GM18867 (cell line): Measurements from ENCODE around the gene MERTK.
A peak's percentile ranks its signal among the peaks of the same experiment; 100 is the strongest.

Experiments
- ATAC-seq: cut with Tn5 transposase; IDR thresholded peaks from one replicate; pipeline ENCODE4 v1.9.1; 2021; ENCODE audit warnings: mild to moderate bottlenecking, moderate library complexity; ENCODE audit not compliant: unreplicated experiment

MERTK gene

DNA sequence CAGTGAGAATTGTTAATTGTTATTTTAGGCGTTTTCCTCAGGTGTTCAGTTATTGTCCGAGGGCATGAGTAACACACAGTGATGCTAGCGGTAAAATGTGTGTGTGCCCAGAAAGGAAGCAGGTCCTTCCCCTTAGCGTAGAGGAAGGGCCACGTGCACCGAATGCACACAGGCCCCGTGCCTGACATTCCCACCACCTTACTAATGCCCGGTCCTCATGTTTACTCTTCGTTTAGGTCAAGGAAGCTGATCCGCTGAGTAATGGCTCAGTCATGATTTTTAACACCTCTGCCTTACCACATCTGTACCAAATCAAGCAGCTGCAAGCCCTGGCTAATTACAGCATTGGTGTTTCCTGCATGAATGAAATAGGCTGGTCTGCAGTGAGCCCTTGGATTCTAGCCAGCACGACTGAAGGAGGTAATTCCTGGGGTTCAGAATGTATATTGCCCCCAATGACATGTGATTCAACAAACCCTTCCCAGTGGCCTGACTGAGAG is 76.7 kb downstream of the MERTK start:
- ATAC-seq, result no peak

DNA sequence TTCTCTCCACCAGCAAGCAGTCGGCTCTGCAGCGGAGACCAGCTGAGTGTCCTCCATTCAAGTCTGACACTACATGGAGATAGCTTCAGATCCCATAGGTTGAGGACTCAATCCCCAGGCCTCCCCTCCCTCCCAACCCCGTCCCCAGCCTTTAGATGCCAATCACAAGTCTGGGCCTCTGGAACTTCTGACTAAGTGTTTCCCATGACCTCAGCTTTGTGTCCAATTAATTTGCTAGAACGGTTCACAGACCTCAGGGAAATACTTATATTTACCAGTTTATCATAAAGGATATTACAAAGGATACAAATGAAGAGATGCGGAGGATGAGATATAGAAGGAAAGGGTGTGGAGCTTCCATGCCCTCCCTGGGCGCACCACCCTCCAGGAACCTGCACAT is 77.4 kb downstream of the MERTK start:
- no peak for ATAC-seq

- no peak for ATAC-seq
Observed at GRCh38 chr2:111977240-111977639, 78.8 kb downstream of the MERTK start.

DNA sequence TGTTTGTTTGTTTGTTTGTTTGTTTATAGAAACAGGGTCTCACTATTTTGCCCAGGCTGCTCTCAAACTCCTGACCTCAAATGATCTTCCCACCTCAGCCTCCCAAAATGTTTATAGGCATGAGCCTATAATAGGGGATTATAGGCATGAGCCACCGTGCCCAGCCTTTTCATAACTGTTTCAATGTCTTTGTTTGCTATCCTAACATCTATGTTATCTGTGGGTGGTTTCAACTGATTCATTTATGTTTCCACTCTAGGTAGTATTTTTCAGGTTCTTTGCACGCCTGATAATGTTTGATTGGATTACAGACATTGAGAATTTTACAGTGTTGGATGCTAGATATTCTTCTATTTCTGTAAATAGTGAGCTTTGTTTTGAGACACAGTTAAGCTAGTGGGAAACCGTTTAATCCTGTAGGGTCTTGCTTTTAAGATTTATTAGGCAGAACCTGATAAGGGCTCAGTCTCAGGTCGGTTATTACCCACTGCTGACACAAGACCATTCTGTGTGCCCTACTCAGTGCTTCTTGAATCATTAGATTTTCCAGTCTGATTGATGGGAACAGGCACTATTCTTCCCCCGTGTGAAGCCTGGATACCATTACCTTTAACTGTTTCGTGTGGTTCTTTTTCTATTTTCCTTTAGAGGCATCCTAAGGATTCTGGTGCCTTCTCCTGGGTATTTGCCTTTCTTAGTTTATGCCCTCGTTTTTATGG is 80.2 kb downstream of the MERTK start:
- no peak for ATAC-seq

DNA sequence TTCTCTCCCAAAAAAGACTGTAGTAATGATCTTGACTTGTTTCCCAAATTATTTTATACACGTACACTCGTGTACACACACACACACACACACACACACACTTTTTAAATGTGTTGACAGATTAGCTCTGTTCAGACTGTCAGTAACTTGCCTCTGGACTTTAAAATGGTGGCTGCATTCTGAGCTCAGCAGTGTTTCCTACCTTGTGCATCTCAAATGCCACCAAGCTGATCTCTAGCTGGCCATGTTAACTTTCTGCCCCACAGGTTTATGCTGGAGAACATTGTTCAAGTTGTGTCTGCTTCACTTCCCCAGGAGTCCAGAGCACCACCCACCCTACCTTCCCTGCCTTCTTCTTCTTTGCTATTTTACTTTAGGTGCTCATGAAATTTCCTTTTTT is 83.3 kb downstream of the MERTK start:
- no peak for ATAC-seq

GRCh38 chr2:111982822-111983221 is 84.4 kb downstream of the MERTK start:
- ATAC-seq, result no peak

DNA sequence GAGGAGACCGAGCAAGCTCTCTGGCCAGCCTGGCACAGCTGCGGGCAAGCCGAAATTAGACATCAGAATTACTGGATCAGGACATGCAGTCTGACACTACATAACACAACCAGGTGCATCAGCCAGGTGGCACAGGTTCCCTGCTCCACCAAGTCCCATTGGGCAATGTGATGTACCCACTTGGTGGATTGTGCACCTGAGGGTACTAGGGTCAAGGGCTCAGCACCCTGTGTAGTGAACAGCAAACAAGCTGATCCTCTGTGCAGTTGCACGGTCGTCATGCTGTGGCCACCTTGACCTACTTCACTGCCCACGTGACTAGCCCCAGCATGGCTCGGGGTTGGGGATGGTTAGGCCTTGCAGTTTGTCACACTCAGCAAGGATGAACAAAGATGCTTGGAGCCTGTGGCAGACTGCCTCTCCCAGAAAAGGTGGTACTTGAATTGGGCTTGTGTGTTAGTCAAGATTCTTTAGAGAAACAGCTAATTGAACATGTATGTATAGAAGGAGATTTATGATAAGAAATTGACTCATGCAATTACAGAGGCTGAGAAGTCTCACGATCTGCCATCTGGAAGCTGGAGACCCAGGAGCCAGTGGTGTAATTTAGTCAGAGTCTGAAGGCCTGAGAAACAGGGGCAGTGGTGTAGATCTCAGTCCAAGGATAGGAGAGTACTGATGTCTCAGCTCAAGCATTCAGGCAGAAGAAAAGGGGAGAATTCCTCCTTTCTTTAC is 85.2 kb downstream of the MERTK start:
- no peak for ATAC-seq

DNA sequence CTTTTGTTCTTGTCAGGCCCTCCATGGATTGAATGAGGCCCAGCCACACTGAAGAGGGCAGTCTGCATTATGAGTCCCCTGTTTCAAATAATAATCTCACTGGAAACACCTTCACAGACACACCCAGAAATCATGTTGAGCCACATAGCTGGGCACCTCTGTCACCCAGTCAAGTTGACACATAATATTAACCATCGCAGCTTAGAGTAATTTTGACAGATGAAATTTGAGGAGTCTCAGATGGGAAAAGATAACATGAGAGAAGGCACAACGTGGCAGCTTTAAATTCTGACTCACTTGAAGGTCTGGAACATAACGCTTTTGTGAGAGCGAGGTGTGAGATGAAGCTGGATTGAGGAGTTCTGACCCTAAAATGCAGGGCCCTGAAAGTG is 85.8 kb downstream of the MERTK start:
- no peak for ATAC-seq

DNA sequence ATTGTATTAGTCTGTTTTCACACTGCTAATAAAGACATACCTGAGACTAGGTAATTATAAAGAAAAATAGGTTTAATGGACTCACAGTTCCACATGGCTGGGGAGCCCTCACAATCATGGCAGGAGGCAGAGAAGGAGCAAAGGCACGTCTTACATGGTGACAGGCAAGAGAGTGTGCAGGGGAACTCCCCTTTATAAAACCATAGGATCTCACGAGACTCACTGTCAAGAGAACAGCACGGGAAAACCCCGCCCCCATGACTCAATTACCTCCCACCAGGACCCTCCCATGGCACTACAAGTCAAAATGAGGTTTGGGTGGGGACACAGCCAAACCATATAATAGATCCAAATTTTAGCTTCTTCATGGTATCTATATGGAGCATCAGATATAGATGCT is 87.1 kb downstream of the MERTK start:
- no peak for ATAC-seq

- no peak for ATAC-seq
Observed at GRCh38 chr2:111986116-111986900, 87.9 kb downstream of the MERTK start.

DNA sequence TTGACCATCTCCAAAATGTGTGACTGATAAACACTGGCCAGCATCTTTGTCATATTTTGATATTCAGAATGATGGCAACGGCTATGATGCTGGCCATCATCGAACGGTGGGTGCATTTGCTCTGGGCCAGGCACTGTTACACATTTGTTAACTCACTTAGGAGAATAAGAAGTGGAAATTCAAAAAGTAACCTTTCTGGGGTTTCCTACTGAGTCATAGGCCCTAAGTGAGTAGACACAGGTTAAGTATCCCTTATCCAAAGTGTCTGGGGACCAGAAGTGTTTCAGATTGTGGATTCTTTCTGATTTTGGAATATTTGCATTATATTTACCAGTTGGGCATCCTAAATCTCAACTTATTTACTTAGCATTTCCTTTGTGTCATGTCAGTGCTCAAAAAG is 92.0 kb downstream of the MERTK start:
- ATAC-seq, result no peak

GRCh38 chr2:111990856-111991255 is 92.4 kb downstream of the MERTK start:
- no peak for ATAC-seq

DNA sequence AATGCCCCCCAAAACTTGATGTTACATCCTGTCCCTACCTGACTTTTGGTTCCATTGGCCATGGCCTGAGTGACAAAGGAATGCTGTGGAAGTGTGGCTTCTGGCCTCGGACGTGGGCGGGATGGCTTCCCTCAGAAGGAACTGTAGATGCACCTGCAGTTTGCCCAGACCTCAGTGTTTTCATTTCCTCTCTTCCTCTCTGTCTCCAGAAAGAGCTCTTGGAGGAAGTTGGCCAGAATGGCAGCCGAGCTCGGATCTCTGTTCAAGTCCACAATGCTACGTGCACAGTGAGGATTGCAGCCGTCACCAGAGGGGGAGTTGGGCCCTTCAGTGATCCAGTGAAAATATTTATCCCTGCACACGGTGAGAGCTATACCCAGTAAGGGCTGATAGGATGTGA is 95.6 kb downstream of the MERTK start:
- no peak for ATAC-seq

DNA sequence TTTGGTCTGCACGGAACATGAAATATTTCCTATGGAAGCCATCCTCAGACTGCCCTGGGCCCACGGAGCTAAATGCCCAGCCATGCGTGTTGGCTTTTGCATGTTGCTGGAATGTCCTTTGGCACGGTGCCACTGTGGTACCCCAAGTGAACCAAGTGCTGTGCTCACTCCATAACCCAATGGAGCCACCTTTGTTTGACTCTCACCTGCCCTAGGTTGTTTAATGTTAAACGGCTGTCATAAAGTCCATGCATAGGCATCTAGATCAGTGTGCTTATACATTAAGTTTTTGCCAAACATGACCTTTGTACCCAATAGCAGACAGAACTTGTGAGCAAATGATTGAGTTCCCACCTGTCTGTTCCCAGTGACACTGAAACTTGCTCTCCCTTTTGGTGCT is 96.7 kb downstream of the MERTK start:
- no peak for ATAC-seq

DNA sequence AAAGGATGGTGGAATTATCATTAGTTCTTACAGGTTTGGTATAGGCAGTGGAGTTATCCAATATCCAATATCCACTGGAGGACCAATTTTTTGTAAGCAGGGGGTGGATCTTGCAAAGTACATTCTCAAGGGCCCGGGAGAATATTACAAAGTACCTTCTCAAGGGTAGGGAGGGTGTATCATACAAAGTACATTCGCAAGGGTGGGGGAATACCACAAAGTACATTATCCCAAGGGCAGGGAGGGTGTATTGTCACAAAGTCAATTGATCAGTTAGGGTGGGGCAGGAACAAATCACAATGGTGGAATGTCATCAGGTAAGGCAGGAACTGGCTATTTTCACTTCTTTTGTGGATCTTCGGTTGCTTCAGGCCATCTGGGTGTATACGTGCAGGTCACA is 101.4 kb downstream of the MERTK start:
- no peak for ATAC-seq

GRCh38 chr2:112000399-112001135 is 102.2 kb downstream of the MERTK start:
- no peak for ATAC-seq

DNA sequence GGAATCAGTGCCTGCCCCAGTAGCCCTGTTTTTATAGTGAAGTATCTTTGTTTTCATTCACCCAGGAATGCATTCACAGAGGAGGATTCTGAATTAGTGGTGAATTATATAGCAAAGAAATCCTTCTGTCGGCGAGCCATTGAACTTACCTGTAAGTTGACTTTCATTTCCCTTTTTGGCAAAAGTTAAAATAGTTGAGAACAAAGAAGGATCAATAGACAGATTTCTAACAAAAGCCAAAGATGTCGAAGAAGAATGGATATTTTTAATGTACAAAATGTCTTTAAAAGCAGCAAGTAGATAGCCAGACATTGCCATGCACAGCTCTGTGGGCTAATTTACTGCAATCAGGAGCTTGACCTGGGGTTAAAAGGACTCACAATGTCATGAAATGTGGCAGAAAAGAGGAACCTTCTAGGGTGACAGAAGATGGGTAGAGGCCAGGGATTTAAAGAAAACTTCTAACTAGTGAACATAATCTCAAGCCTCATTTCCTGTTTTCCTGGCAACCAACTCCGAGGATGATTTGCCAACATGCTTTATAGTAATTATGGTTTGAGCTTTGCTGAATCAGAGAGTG is 102.8 kb downstream of the MERTK start:
- no peak for ATAC-seq

- ATAC-seq, result no peak
Observed at GRCh38 chr2:112001942-112002341, 103.5 kb downstream of the MERTK start.

DNA sequence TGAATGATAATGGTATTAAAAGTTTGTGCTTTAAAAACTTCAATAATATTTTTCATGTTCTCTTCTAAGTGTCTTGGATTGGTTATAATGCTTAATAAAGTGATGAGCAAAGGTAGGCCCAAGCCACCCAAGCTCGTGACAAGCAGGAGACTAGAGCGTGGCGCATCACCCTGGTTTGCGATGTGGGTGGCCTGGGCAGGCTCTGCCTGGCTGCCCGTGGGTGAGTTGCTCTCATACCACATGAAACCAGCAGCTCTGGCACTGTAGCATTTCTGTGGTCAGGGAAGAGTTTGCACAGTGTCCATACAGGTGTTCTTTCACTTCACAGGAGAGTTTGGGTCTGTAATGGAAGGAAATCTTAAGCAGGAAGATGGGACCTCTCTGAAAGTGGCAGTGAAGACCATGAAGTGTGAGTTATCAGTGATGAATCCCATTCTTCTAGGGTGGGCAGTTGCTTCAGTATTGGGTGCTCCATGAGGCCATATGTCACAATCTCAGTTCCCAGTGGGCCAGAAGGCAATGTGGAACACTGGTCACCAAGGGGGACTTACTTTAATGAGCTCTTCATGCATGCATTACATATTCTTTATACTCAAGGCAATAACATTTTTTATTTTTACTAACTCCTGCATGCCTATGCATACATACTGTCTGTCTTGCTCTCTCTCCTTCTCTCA is 105.3 kb downstream of the MERTK start:
- ATAC-seq, result no peak

GRCh38 chr2:112004253-112004645 is 105.8 kb downstream of the MERTK start:
- peak; percentile 63 for ATAC-seq
